ENCODE results near the gene SLC39A10.

SLC39A10 gene, protein sequence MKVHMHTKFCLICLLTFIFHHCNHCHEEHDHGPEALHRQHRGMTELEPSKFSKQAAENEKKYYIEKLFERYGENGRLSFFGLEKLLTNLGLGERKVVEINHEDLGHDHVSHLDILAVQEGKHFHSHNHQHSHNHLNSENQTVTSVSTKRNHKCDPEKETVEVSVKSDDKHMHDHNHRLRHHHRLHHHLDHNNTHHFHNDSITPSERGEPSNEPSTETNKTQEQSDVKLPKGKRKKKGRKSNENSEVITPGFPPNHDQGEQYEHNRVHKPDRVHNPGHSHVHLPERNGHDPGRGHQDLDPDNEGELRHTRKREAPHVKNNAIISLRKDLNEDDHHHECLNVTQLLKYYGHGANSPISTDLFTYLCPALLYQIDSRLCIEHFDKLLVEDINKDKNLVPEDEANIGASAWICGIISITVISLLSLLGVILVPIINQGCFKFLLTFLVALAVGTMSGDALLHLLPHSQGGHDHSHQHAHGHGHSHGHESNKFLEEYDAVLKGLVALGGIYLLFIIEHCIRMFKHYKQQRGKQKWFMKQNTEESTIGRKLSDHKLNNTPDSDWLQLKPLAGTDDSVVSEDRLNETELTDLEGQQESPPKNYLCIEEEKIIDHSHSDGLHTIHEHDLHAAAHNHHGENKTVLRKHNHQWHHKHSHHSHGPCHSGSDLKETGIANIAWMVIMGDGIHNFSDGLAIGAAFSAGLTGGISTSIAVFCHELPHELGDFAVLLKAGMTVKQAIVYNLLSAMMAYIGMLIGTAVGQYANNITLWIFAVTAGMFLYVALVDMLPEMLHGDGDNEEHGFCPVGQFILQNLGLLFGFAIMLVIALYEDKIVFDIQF

DNA sequence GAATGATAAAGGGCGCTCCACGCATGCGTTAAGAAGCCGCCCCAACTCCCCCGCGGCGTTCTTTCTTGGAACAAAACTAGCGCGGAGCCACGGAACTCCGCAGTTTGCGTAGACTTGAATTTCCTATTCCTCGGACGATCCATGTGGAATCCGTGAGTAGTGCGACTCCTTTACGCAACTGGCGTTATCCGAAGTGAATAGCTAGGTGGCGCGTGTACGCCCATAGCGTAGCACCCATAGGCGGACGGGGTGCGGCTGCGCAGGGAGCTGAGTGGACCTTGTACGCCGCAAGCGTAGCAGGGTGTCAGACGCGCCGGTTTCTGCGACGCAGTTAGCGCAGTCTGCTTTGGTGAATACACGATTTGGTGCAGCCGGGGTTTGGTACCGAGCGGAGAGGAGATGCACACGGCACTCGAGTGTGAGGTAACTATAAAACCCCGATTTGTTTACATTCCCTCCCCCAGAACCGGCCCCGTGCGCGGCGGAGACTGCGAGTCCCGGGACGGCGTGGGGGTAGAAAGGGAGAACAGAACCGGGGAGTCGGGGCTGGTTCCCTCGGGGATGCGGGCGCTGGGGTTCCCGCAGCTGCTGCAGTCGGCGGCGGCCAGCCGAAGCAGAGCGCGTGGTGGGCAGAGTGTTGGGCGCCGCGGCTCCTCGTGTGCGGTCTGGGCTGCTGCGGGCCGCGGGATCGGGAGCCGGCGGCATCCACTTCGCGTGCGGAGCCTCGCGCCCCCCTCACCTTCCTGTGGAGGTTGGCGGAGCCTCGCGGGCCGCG, at the start of gene SLC39A10:
SLC39A10 (plus strand) TSS at position 368 of the 775 bp plus-strand sequence. CDS start 22,817 bp downstream, outside the sequence.
- DNase-seq (ENCODE audit: low read depth in 3 of 3) = peak; percentile 95 to 98 (median 97)

DNA sequence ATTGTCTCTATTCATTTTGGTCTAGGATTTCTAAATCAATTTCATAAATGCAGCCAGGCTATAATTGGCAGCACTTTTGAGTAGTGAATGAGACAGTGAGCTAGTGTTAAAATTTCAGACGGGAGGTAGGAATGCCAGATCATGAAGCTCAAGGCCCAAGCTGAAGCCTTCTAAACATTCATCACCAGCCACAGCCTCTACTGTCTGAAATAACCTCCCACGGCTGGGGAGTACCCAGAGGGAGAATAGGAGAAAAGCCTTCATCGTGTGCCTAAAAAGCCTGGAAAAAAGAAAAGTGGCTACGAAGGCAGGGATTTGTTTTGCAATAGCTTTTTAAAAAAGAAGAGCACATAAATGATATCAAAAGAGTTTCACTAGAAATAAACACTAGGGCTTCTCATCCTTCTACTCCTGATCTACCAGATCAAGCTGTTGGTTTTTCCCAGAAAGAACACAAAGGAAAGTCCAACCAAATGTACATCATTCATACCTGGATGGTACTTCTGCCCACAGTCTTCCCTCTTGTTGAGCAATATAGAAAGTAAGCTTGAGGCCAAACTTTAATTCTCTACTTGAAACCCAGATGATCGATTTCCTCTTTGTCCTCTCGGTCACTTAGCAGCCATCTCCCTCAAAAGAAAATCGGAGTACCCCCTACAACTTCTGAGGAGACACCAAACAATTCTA, 48.1 kb upstream of the SLC39A10 start:
- no peak for DNase-seq (ENCODE audit: low read depth in 3 of 3)

DNA sequence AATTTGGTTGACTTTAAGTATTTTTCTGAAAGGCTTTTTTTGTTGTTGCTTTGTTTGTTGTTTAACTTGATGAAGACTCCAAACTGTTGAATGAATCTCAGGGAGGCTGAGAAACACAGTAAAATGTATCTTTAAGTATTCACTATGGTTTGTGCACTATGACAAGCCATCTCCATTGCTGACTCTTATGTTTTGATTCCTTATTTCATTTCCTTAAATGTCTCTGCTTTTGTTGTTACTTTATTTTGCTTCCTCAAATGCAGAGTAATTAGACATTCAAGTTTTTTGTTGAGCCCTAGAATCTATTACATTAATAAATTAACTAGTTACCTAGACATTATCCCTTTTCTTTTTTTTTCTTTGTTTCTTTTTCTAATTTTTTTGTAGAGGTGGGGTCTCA, 46.3 kb upstream of the SLC39A10 start:
- DNase-seq (ENCODE audit: low read depth in 3 of 3) = no peak

DNA sequence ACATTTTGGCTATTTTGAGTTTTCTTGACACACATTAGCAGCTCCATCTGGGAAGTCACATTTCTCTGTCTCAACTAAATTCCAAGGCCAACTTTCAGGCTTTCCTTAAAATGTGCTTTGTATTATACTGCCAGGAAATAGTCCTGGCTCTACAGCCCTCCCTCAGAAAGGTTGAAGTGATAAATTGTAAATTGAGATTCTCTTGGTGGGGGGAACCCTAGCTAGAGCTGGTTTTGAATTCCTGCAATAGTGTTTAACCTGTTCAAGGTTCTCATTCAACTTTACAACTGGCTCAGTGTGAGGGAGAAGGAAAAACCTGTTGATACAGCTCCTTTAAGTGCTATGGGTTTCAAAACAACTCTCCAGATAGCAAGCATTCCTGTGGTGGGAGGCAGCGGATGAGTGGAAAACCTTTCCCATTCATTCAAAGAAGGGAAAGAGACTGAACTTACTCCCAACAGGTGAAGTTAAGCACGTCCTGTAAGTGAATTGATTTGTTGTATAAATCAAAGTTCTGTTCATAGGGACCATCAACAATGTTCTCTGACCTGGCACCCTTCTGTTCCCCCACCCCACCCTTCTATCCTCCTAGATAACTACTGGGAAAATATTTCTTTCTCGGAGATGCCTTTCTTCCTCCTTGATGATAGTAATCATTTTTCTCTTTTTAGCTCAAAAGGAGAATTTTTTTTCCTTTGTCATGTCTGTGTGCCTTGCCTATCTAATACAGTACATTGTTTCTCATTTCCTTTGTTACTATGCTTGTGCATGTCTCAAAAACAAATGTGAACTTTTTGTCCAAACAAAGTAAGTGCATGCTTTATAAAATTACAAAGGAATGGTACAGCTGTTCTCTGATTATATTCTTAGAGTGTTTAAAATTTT, 44.2 kb upstream of the SLC39A10 start:
- no peak for DNase-seq (ENCODE audit: low read depth in 3 of 3)

DNA sequence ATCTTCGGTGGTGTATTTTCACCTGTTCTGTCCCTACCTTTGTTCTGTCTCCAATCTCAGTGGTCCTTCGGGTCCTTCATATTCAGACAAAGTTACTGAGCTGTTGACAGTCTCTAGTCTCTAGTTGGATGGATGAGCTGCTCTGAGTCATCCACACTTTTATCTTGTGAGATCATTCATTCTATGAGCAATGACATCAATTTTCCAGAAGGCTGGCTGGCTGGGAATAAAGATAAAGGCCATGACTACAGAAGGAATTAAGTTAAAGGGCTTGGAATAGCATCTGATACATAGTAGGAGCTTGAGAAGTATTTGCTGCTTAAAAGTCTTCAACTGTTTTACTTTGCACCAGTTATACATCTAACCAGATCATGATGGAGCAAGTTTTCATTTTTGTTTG, 43.1 kb upstream of the SLC39A10 start:
- DNase-seq (ENCODE audit: low read depth in 3 of 3) = no peak

DNA sequence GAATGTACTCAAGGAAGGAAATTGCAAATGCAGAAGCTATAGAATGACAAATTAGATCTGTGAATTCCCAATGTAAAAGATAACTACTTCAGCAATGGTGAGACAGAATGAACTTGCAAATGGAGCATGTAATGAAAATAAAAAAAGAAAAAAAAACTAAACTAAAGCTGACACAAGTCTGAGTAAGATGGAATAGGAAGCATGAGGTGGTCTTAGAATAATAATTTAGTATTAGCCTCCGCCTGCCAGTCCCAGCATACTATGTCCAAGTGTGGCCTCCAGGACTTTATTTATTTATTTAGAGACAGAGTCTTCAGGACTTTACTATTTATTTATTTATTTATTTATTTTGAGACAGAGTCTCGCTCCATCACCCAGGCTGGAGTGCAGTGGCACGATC, 37.4 kb upstream of the SLC39A10 start:
- no peak for DNase-seq (ENCODE audit: low read depth in 3 of 3)

DNA sequence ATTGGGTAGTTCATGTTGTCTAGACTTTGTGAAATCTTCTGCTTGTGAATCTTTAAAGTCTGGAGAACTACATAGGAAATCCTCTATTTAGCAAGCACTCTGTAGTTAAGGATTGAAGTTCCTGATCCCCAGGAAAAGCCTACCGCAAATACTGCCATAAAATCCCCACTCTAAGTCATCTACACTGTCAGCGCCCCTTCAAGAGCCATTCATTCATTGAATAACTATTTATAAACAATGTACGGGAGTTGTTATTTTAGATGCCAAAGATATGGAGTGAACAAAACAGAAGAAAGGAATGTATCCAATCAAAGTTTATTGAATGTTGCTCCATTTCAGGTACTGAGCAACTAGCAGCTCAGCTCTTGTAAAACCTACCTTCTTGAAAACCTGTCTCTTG, 36.5 kb upstream of the SLC39A10 start:
- DNase-seq (ENCODE audit: low read depth in 3 of 3) = no peak

DNA sequence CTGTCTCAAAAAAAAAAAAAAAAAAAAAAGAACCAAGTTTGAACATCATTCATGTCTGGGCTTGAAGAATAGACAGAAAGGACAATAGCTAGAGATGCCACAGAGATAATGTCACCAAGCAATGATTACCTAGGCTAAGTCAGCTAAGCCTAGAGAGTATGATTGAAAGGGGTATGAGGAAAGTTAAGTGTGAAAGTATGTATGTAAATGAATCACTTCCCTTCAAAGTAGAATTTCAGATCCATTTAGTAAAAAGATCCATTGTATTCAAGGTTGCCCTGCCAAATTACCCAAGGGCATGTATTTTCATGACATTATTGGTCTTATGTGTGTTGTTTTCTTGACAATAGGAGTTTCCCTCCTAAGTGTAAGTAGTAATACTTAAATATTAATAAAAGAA, 34.1 kb upstream of the SLC39A10 start:
- DNase-seq (ENCODE audit: low read depth in 3 of 3) = no peak

DNA sequence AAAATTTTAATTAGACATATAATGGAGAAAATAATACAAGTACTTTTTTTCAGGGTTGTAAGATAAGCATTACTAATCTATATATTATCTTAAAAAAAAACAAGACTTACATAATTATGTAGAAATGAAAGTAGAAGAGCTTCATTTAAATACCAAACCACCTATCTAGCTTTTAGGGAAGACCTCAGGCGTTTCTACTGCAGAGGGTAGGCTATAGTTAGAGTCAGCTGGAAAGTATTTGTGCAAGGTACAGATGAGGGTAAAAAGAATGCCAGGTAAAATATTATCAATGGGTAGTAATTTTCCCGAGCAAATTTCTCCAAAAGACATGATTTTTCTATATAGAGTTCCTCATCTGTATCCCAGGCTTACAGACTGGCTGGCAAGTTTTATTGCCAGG, 30.5 kb upstream of the SLC39A10 start:
- DNase-seq (ENCODE audit: low read depth in 3 of 3) = no peak

DNA sequence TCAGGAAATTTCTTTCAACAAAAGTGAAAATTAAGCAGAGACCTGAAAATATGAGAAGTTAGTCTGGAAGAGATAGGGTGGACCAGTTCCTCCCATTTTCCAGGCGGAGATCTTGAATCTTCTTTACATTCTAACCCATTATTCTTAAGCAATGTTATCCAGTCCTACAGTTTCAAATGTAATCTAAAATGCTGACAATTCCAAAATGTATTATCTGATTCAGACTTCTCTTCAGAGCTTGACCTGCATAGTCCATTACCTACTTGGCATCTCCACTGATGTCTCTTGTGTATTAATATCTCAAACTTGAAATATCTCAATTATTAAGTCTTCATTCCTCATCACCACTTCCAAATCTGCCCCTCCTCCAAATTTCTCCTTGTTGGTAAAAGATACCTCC, 28.4 kb upstream of the SLC39A10 start:
- no peak for DNase-seq (ENCODE audit: low read depth in 3 of 3)

DNA sequence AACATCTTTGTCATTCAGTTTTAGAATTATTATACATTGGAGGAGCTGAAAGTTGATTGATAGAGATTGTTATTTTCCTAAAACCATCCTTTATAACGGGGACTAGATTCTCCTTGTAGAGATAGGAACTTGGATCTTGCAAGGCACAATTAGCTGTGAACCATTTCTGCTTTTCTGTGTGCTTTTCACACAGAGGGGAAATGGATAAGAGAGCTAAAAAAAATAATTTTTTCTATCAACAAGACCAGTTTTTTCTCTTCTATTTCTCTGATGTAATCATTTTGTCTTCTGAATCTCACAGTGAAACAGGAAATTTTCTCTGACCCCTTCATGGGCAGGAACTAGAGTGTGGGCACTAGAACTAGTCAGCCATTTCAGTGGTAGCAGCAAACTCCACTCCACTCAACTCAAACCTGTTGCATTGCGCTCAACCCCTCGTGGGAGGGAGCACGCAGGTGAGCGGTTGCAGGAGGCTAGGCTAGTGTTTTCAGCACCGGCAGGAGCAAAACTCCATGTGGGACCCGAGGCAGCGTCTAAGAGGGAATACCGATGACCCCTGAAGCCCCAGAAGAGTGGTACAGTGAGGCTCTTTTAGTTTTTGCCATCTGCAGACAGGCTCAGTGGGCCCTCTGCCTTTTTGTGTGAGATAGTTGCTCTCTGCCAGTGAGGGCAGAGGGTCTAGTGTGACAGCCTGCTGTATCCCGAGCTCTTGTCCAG, 24.0 kb upstream of the SLC39A10 start:
- DNase-seq (ENCODE audit: low read depth in 3 of 3) = no peak

DNA sequence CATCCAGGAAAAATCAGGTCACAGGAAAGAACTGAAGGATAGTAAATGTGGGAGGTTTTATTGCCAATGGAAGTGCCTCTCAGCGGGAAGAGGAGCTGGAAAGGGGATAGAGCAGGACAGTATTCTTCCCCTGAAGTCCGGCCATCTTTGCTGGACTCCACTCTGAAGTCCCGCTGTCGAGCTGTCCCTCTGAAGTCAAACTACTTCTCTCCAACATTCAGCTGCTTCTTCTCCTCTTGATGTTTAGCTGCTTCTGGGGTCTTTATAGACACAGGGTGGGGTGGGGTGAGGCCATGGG, 23.5 kb upstream of the SLC39A10 start:
- no peak for DNase-seq (ENCODE audit: low read depth in 3 of 3)

DNA sequence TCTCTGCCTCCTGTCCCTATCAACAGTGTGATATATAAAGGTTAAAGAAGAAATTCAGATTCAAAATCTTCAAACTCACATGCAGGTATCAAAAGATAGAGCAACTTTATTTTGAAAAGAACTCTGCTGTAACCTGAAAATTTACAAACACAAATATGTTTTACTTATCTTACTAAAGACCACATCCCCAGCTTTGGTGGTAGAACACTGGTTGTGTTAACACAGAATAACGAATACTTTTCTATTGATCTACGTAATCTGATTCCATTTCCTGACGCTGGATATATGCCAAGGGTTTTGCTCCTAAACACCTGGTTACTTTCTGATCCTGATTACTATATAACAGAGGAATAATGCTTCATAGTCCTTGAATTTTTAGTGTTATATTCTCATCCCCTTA, 23.1 kb upstream of the SLC39A10 start:
- no peak for DNase-seq (ENCODE audit: low read depth in 3 of 3)

DNA sequence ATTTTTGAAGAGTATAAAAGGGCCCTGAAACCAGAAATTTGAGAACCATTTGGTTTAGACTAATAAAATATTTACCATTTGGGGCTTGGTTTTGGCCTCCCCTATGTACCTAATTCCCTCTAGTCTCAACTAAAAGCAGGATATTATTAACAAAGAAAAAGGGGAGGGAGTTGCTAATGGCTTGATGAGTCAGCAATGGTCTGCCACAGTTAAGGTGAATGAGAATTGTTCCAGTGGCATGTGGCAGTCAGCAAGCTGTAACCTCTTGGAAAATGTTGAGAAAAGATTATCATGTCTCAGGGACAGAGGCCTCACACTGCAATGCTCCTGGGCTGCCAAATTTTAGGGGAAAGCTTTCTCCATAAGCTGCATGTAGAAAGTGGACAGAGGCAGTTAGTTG, 20.1 kb upstream of the SLC39A10 start:
- no peak for DNase-seq (ENCODE audit: low read depth in 3 of 3)

DNA sequence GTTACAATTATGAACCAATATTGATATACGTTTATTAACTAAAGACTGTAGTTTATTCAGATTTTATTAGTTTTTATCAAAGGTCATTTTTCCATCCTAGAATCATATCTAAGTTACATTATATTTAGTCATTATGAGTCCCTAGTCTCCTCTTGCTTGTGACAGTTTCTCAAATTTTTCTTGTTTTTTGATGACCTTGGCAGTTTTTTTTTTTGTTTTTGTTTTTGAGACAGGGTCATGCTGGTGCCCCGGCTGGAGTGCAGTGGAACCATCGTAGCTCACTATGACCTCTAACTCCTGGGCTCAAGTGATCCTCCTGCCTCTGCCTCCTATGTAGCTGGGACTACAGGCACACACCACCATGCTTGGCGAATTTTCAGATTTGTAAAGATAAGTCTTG, 18.3 kb upstream of the SLC39A10 start:
- DNase-seq (ENCODE audit: low read depth in 3 of 3) = no peak

DNA sequence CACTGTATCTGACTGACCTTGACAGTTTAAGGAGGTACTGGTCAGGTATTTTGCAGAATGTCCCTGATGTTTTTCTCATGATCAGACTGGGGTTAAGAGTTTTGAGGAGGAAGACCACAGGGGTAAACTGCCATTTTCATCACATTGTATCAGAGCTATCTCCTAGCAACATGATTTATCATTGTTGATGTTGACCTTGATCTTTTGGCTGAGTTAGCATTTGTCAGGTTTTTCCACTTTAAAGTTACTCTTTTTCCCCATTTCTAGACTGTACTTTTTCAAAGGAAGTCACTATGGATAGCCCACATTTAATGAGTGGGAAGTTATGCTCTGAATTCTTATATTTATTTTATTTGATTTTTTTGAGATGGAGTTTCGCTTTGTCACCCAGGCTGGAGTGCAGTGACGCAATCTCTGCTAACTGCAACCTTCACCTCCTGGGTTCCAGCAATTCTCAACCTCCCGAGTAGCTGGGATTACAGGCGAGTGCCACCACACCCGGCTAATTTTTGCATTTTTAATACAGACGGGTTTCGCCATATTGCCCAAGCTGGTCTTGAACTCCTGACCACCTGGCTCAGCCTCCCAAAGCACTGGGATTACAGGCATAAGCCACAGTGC, 17.7 kb upstream of the SLC39A10 start:
- DNase-seq (ENCODE audit: low read depth in 3 of 3) = no peak

DNA sequence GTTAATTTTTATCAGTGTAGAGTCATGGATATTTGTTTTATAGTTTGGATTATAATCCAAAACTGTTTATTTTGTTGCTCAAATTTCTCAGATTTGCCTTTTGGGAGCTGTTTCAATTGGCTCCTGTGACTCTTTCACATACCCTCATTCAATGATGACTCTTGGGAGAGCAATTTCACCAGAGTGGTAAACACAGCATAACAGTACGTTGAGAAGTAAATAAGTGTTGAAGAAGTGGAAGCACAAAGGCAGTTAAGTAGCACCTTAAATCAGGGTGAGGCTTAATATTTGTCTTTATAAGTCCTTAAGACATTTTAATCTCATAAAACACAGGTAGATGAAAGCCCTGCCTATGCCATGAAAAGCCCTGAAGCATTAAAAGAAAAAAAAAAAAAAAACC, 17.1 kb upstream of the SLC39A10 start:
- DNase-seq (ENCODE audit: low read depth in 3 of 3) = no peak

DNA sequence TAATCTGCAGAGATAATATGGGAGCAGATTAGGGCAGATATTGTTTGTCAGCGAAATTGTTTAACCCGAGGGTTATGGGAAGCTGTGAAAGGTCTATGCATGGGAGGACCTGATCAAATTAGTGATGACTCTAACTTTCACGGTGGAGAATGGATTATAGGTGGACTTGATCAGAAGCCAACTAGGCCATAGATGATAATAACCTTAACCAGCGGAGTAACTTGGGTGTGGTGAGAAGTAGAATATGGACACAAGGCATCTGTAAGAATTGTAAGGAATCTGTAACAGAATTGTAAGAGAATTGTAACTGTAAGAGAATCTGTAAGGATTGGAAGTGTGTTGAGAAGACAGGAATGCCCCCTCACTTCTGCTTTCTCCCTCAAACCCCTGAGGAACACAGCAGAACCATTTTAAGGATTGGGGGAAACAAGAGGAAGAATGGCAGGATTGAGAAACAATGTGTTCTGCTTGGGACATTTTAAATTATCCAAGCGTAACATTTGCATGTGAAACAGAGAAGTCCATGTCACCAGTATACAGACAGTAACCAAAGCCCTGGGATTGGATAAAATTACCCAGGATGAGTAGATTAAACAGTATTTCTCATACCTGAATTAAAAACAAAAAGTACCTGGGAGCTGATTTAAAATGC, 14.9 kb upstream of the SLC39A10 start:
- no peak for DNase-seq (ENCODE audit: low read depth in 3 of 3)

DNA sequence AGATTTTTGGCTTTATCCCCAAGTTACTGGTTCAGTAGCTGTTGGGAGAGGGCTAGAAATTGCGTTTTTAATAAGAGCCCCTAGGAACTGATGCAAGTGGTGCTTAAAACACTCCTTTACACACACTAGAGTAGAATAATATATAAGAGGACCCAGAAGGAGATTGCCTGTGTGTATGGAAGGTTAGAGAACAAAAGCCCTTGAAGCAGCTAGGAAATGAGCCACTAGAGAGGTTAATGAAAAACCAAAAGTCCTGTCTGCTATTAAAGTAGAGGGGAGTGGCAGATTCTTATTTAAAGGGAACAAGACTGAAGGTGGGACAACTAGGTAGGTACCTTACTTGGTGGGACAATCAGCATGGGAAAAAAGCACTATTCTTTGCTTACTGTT, 14.4 kb upstream of the SLC39A10 start:
- no peak for DNase-seq (ENCODE audit: low read depth in 3 of 3)

Measured in stimulated activated CD4-positive, alpha-beta T cell treated with anti-CD3 and anti-CD28 coated beads, TNF-alpha, amount 100 ng/mL, for 4 hours (primary cell).